Thyroid gland (tissue), 4 donors: ENCODE data around the gene UBAP2.

Experiments used
- POLR2A ChIP-seq, 2 donors: fragments of 450-650 bp; IDR thresholded peaks; one replicate each; pipeline ENCODE4 v1.6.1; 2017; ENCODE audit warnings: antibody characterized with exemption in 2 of 2, mild to moderate bottlenecking in 2 of 2, moderate library complexity in 1 of 2
- TF ChIP-seq, protein P1 (sequence below), 6 experiments: fragments of 200-600 bp in 3 of 6; fragments of 450-650 bp in 3 of 6; sonication (generic) in 3 of 6; IDR thresholded peaks; one replicate each; pipeline ENCODE4 v1.5.1; 2016 to 2019; ENCODE audit warnings: antibody characterized with exemption in 6 of 6, mild to moderate bottlenecking in 2 of 6, inconsistent platforms in 1 of 6, moderate library complexity in 1 of 6

DNA sequence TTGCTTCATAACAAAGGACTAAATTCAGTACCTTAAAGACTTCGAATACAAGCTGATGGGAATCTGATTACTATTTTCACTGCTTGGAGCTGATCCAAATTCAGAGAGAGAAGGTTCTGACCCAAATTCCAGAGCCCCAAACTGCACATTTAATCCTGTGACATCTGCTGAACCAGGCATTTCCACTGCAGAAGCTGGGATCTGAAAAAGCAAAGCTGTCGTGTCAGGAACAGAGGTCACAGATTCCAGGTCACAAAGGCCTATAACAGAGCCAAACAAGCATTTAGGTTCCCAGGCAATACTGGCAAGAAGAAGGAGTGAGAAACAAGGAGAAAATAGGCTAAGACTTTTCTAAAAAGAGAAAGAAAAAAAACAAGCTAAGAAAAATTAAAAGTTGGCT is 105.3 kb downstream of the UBAP2 start:
- TF ChIP-seq, protein P1, sequence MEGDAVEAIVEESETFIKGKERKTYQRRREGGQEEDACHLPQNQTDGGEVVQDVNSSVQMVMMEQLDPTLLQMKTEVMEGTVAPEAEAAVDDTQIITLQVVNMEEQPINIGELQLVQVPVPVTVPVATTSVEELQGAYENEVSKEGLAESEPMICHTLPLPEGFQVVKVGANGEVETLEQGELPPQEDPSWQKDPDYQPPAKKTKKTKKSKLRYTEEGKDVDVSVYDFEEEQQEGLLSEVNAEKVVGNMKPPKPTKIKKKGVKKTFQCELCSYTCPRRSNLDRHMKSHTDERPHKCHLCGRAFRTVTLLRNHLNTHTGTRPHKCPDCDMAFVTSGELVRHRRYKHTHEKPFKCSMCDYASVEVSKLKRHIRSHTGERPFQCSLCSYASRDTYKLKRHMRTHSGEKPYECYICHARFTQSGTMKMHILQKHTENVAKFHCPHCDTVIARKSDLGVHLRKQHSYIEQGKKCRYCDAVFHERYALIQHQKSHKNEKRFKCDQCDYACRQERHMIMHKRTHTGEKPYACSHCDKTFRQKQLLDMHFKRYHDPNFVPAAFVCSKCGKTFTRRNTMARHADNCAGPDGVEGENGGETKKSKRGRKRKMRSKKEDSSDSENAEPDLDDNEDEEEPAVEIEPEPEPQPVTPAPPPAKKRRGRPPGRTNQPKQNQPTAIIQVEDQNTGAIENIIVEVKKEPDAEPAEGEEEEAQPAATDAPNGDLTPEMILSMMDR (IDR thresholded peaks at IDR 0.05), result no peak
- TF ChIP-seq POLR2A (IDR thresholded peaks at IDR 0.05), result no peak
